A673 (cell line): Measurements from ENCODE around the gene NFIB. TPM values are rescaled to one million over a fixed set of nuclear protein-coding genes. Genes with fewer than 3 reads are reported as not detected.

Experiments
- BruUV-seq: library from RNA; stranded (reverse); fragments of 400-500 nt; replicated peaks from 2 replicates; lab custom pipeline; 2021; lab: Mats Ljungman, UMichigan
- CTCF ChIA-PET: fragments of 300-600 bp; sonication (Branson Sonifier 250); formaldehyde crosslinking; loops from one replicate; lab custom pipeline; 2022; ENCODE audit warnings: antibody characterized with exemption; lab: Charles Lee
- POLR2A ChIA-PET: fragments of 300-600 bp; sonication (Branson Sonifier 250); formaldehyde crosslinking; loops from one replicate; lab custom pipeline; 2022; ENCODE audit warnings: antibody characterized with exemption; ENCODE audit not compliant: low non-redundant PET; lab: Charles Lee
- DNase-seq: peaks from one replicate; pipeline ENCODE4 v3.0.0-alpha.2; 2015; ENCODE audit warnings: low spot score
- H3K27ac ChIP-seq: fragments of 200-600 bp; sonication (generic); 2 replicates; pipeline ENCODE4 v1.5.1; 2016; ENCODE audit warnings: mixed run types, low read depth, mild to moderate bottlenecking, mixed read lengths, antibody characterized with exemption, low read length; ENCODE audit not compliant: poor library complexity, severe bottlenecking
- H3K27me3 ChIP-seq: fragments of 200-600 bp; sonication (generic); replicated peaks from 2 replicates; pipeline ENCODE4 v1.6.1; 2017; ENCODE audit warnings: mixed run types, low read depth, mild to moderate bottlenecking, mixed read lengths, antibody characterized with exemption, low read length; ENCODE audit not compliant: insufficient read depth, poor library complexity
- H3K36me3 ChIP-seq: fragments of 200-600 bp; sonication (generic); 2 replicates; pipeline ENCODE4 v1.6.1; 2016; ENCODE audit warnings: mixed run types, mild to moderate bottlenecking, mixed read lengths, antibody characterized with exemption, low read length; ENCODE audit not compliant: insufficient read depth, poor library complexity, severe bottlenecking
- H3K4me1 ChIP-seq: fragments of 200-600 bp; sonication (generic); 2 replicates; pipeline ENCODE4 v1.6.1; 2017; ENCODE audit warnings: mixed run types, mild to moderate bottlenecking, mixed read lengths, antibody characterized with exemption, low read length; ENCODE audit not compliant: insufficient read depth, poor library complexity, severe bottlenecking
- H3K4me3 ChIP-seq: fragments of 200-600 bp; sonication (generic); 2 replicates; pipeline ENCODE4 v1.5.1; 2016; ENCODE audit warnings: low read depth, mixed run types, mild to moderate bottlenecking, mixed read lengths, low read length; ENCODE audit not compliant: poor library complexity, severe bottlenecking
- H3K9me3 ChIP-seq: fragments of 200-600 bp; sonication (generic); 2 replicates; pipeline ENCODE4 v1.6.1; 2016; ENCODE audit warnings: mixed run types, low read depth, mild to moderate bottlenecking, mixed read lengths, antibody characterized with exemption, low read length; ENCODE audit not compliant: poor library complexity, severe bottlenecking
- CTCF ChIP-seq: fragments of 300-800, 200-600 bp; sonication (generic); conservative IDR thresholded peaks from 2 replicates; pipeline ENCODE4 v1.5.1; 2017; ENCODE audit warnings: low read depth, mild to moderate bottlenecking, antibody characterized with exemption, low read length, moderate library complexity, mixed read lengths
- EZH2 ChIP-seq: fragments of 200-600 bp; sonication (generic); IDR thresholded peaks from 2 replicates; pipeline ENCODE4 v1.6.1; 2017; ENCODE audit warnings: borderline replicate concordance, low read depth, mild to moderate bottlenecking, mixed read lengths, antibody characterized with exemption, low read length; ENCODE audit not compliant: poor library complexity, severe bottlenecking
- intact Hi-C: fragments of 100-400 bp; cut with micrococcal nuclease; formaldehyde crosslinking; loops from one replicate; pipeline ENCODE4 v1.10.0; 2022; ENCODE audit not compliant: unreplicated experiment
- total RNA-seq: library from RNA; stranded (reverse); gene quantifications from 2 replicates; pipeline ENCODE4 v1.2.3, GENCODE V29; 2021

NFIB gene
- total RNA-seq, 1 experiment from 2014 or later, result 41.2 TPM

- H3K27ac ChIP-seq, result no peak overlapping the region
- ChIA-PET POLR2A (no interaction called here), CTCF (no interaction called here)
- no peak for DNase-seq
- TF ChIP-seq EZH2, result no peak
- TF ChIP-seq CTCF, result no peak
- BruUV-seq, result no TSS peak
- no peak overlapping the region for H3K4me3 ChIP-seq
- H3K27me3 ChIP-seq, result no peaks in the 10 kb centered on the region
- no peaks in the 10 kb centered on the region for H3K9me3 ChIP-seq
- intact Hi-C loops, result no loop called here
- no peaks in the 10 kb centered on the region for H3K36me3 ChIP-seq
- H3K4me1 ChIP-seq, result peaks cover 20% of the 10 kb centered on the region
Observed at GRCh38 chr9:14343261-14344031, 29.5 kb upstream of the NFIB start.

GRCh38 chr9:14342736-14343135 lies 28.8 kb upstream of the NFIB start:
- Histone ChIP-seq H3K27me3 (no peaks in the 10 kb centered on the region), H3K4me1 (peaks cover 20% of the 10 kb centered on the region), H3K27ac (no peak overlapping the region), H3K36me3 (no peaks in the 10 kb centered on the region), H3K4me3 (no peak overlapping the region), H3K9me3 (no peaks in the 10 kb centered on the region)
- TF ChIP-seq CTCF, result no peak
- TF ChIP-seq EZH2, result no peak
- intact Hi-C loops, result no loop called here
- no TSS peak for BruUV-seq
- DNase-seq, result no peak
- ChIA-PET POLR2A (no interaction called here), CTCF (no interaction called here)

DNA sequence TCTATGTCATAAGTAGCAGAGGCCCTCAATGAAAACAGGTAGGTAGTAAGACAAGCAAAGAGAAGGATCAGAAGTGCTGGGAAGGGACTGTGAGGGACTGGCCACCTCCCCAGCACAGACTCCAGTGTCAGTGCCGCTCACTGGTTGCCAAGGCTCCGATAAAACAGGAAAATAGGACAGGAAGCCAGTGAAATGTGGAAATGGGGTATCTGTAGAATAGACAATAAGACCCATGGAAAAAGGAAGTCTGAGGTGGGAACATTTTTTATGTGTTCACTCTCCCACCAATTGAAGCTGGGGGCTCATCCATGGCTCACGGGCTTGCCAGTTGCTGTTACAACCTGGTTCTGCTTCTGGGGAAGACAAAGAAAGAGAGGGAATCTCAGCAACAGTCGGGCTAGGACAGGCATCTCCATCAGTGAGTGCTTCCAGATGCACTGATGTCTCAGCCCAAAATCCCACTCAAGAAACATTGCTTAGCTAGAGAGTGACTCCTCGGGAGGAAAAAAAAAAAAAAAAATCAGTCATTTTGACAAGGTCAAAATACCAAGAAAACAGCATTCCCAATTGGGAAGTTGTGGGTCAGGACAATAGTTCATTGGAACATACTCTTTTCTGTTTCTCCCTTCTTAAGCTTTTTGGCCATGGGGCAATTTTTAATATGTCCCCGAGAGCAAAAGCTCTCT lies 27.6 kb upstream of the NFIB start:
- H3K27me3 ChIP-seq, result no peaks in the 10 kb centered on the region
- CTCF ChIA-PET, result interaction anchor here (0.7 kb wide), 1 partner anchor 124 kb away, joined by 3 read pairs; no protein-coding TSS in a partner anchor
- H3K4me3 ChIP-seq, result no peak overlapping the region
- H3K9me3 ChIP-seq, result no peaks in the 10 kb centered on the region
- no peak for TF ChIP-seq CTCF
- TF ChIP-seq EZH2, result no peak
- H3K36me3 ChIP-seq, result no peaks in the 10 kb centered on the region
- POLR2A ChIA-PET, result no interaction called here
- DNase-seq, result no peak
- intact Hi-C loops, result no loop called here
- H3K27ac ChIP-seq, result no peak overlapping the region
- H3K4me1 ChIP-seq, result peaks cover 20% of the 10 kb centered on the region
- no TSS peak for BruUV-seq
